WTC11 (cell line): ENCODE data around the gene MRTFA. TPM values are rescaled to one million over a fixed set of nuclear protein-coding genes. Genes with fewer than 3 reads are reported as not detected.
A peak's percentile ranks its signal among the peaks of the same experiment; 100 is the strongest.

Experiments
- ATAC-seq: fragments of 200-7000 bp; cut with Tn5 transposase; 2 replicates; pipeline ENCODE4 v1.10.0; 2021; ENCODE audit warnings: mild to moderate bottlenecking, moderate library complexity
- CTCF ChIA-PET: fragments of 300-600 bp; sonication (Branson Sonifier 250); formaldehyde crosslinking; loops from one replicate; lab custom pipeline; 2021; ENCODE audit warnings: antibody characterized with exemption; lab: Charles Lee
- POLR2A ChIA-PET: fragments of 350-600 bp; sonication (Branson Sonifier 250); formaldehyde crosslinking; loops from one replicate; lab custom pipeline; 2021; ENCODE audit warnings: antibody characterized with exemption; lab: Charles Lee
- DNase-seq: peaks from one replicate; pipeline ENCODE4 v3.0.0; 2021; ENCODE audit warnings: low spot score
- H3K27ac Mint-ChIP-seq: 2 replicates; pipeline ENCODE4 v1.8.0; 2021; ENCODE audit warnings: mixed read lengths
- H3K27me3 Mint-ChIP-seq: 2 replicates; pipeline ENCODE4 v1.8.0; 2021; ENCODE audit warnings: low read depth, mild to moderate bottlenecking, moderate library complexity, mixed read lengths
- H3K36me3 Mint-ChIP-seq: 2 replicates; pipeline ENCODE4 v1.8.0; 2021; ENCODE audit warnings: mixed read lengths
- H3K4me1 Mint-ChIP-seq: 2 replicates; pipeline ENCODE4 v1.8.0; 2022; ENCODE audit warnings: mixed read lengths
- H3K4me3 Mint-ChIP-seq: 2 replicates; pipeline ENCODE4 v1.8.0; 2021; ENCODE audit warnings: mild to moderate bottlenecking, moderate library complexity, mixed read lengths
- H3K9me3 Mint-ChIP-seq: 2 replicates; pipeline ENCODE4 v1.8.0; 2021; ENCODE audit warnings: mixed read lengths
- ELF4 ChIP-seq: sonication (generic); formaldehyde crosslinking; IDR thresholded peaks from 2 replicates; pipeline ENCODE4 v1.8.1; 2022; ENCODE audit warnings: low read depth, mild to moderate bottlenecking, moderate library complexity, missing genetic modification reagents
- FOXJ3 ChIP-seq: sonication (generic); formaldehyde crosslinking; IDR thresholded peaks from 2 replicates; pipeline ENCODE4 v1.9.0; 2021; ENCODE audit warnings: missing genetic modification reagents, mild to moderate bottlenecking, borderline replicate concordance
- IRF2 ChIP-seq: sonication (generic); formaldehyde crosslinking; IDR thresholded peaks from 2 replicates; pipeline ENCODE4 v1.8.0; 2022; ENCODE audit warnings: low read depth, missing genetic modification reagents, borderline replicate concordance
- MXD4 ChIP-seq: fragments of 250-450 bp; sonication (Bioruptor Pico); IDR thresholded peaks from 2 replicates; pipeline ENCODE4 v1.8.0; 2021; ENCODE audit warnings: mild to moderate bottlenecking, moderate library complexity, borderline replicate concordance
- RELA ChIP-seq: sonication (generic); formaldehyde crosslinking; IDR thresholded peaks from 2 replicates; pipeline ENCODE4 v1.8.1; 2022; ENCODE audit warnings: missing genetic modification reagents, mild to moderate bottlenecking, borderline replicate concordance
- RORB ChIP-seq: fragments of 250-450 bp; sonication (Bioruptor Pico); IDR thresholded peaks from 2 replicates; pipeline ENCODE4 v1.9.0; 2021; ENCODE audit warnings: mild to moderate bottlenecking
- SMAD3 ChIP-seq: sonication (generic); formaldehyde crosslinking; IDR thresholded peaks from 2 replicates; pipeline ENCODE4 v1.8.0; 2022; ENCODE audit warnings: missing genetic modification reagents, mild to moderate bottlenecking, borderline replicate concordance
- TEAD4 ChIP-seq: sonication (generic); formaldehyde crosslinking; IDR thresholded peaks from 2 replicates; pipeline ENCODE4 v1.8.0; 2022; ENCODE audit warnings: mild to moderate bottlenecking, missing genetic modification reagents
- ZBTB21 ChIP-seq: sonication (generic); formaldehyde crosslinking; IDR thresholded peaks from 2 replicates; pipeline ENCODE4 v1.8.1; 2023; ENCODE audit warnings: mild to moderate bottlenecking, missing genetic modification reagents, borderline replicate concordance
- ZNF121 ChIP-seq: sonication (generic); formaldehyde crosslinking; IDR thresholded peaks from 2 replicates; pipeline ENCODE4 v1.8.0; 2023; ENCODE audit warnings: missing genetic modification reagents
- ZNF232 ChIP-seq: sonication (generic); formaldehyde crosslinking; IDR thresholded peaks from 2 replicates; pipeline ENCODE4 v1.8.0; 2022; ENCODE audit warnings: mild to moderate bottlenecking, missing genetic modification reagents
- ZNF416 ChIP-seq: fragments of 250-450 bp; sonication (Bioruptor Pico); IDR thresholded peaks from 2 replicates; pipeline ENCODE4 v1.9.0; 2021; ENCODE audit warnings: mild to moderate bottlenecking, inconsistent platforms
- total RNA-seq: library from RNA; stranded (reverse); gene quantifications from 3 replicates; pipeline ENCODE4 v1.2.3, GENCODE V29; 2021
- TF ChIP-seq, protein P1 (sequence below): sonication (generic); formaldehyde crosslinking; IDR thresholded peaks from 2 replicates; pipeline ENCODE4 v1.8.1; 2023; ENCODE audit warnings: mild to moderate bottlenecking, missing genetic modification reagents
- TF ChIP-seq, protein P2 (sequence below): sonication (generic); formaldehyde crosslinking; conservative IDR thresholded peaks from 2 replicates; pipeline ENCODE4 v1.8.1; 2022; ENCODE audit warnings: mild to moderate bottlenecking, missing genetic modification reagents
- TF ChIP-seq, protein P3 (sequence below): sonication (generic); formaldehyde crosslinking; IDR thresholded peaks from 2 replicates; pipeline ENCODE4 v1.8.1; 2023; ENCODE audit warnings: mild to moderate bottlenecking, missing genetic modification reagents, moderate library complexity
- TF ChIP-seq, protein P4 (sequence below): sonication (generic); formaldehyde crosslinking; IDR thresholded peaks from 2 replicates; pipeline ENCODE4 v1.8.1; 2023; ENCODE audit warnings: mild to moderate bottlenecking, missing genetic modification reagents
- TF ChIP-seq, protein P5 (sequence below): fragments of 250-450 bp; sonication (Bioruptor Pico); IDR thresholded peaks from 2 replicates; pipeline ENCODE4 v1.9.0; 2021; ENCODE audit warnings: mild to moderate bottlenecking
- TF ChIP-seq, protein P6 (sequence below): sonication (generic); formaldehyde crosslinking; IDR thresholded peaks from 2 replicates; pipeline ENCODE4 v1.8.1; 2022; ENCODE audit warnings: mild to moderate bottlenecking, missing genetic modification reagents, moderate library complexity, borderline replicate concordance

MRTFA gene
- total RNA-seq, 1 experiment from 2014 or later: 48.4 TPM

DNA sequence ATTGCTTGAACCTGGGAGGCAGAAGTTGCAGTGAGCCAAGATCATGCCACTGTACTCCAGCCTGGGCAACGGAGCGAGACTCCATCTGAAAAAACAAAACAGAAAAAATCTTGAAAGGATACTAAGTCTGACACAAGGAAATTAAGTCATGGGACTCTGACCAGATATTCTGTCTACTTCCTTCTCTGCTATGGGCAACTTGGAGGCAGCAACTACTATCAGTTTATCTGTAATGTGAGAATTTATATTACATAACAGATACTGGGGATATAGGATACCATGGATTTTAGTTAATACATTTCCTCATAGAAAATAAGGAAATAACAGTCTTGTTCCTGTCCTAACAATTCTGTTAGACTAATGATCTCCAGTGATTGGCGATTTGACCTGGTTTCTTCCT, 267.7 kb downstream of the MRTFA start:
- Mint-ChIP-seq H3K9me3 (no peaks in the 10 kb centered on the region), H3K27me3 (no peaks in the 10 kb centered on the region), H3K4me1 (peaks cover 8% of the 10 kb centered on the region), H3K27ac (no peak overlapping the region), H3K36me3 (peaks cover 57% of the 10 kb centered on the region), H3K4me3 (no peak overlapping the region)
- ChIA-PET POLR2A (no interaction called here), CTCF (no interaction called here)
- no peak for DNase-seq
- ATAC-seq: no peak
- no peak for TF ChIP-seq ZNF121 (CRISPR knock-in tag)
- no peak for TF ChIP-seq ZNF232 (CRISPR knock-in tag)
- TF ChIP-seq ZBTB21 (CRISPR knock-in tag): no peak
- TF ChIP-seq, protein P1, sequence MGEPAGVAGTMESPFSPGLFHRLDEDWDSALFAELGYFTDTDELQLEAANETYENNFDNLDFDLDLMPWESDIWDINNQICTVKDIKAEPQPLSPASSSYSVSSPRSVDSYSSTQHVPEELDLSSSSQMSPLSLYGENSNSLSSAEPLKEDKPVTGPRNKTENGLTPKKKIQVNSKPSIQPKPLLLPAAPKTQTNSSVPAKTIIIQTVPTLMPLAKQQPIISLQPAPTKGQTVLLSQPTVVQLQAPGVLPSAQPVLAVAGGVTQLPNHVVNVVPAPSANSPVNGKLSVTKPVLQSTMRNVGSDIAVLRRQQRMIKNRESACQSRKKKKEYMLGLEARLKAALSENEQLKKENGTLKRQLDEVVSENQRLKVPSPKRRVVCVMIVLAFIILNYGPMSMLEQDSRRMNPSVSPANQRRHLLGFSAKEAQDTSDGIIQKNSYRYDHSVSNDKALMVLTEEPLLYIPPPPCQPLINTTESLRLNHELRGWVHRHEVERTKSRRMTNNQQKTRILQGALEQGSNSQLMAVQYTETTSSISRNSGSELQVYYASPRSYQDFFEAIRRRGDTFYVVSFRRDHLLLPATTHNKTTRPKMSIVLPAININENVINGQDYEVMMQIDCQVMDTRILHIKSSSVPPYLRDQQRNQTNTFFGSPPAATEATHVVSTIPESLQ (CRISPR knock-in tag): no peak
- no peak for TF ChIP-seq ZNF416 (CRISPR knock-in tag)
- no peak for TF ChIP-seq RORB
- TF ChIP-seq, protein P2, sequence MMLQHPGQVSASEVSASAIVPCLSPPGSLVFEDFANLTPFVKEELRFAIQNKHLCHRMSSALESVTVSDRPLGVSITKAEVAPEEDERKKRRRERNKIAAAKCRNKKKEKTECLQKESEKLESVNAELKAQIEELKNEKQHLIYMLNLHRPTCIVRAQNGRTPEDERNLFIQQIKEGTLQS (CRISPR knock-in tag): no peak
- no peak for TF ChIP-seq TEAD4 (CRISPR knock-in tag)

DNA sequence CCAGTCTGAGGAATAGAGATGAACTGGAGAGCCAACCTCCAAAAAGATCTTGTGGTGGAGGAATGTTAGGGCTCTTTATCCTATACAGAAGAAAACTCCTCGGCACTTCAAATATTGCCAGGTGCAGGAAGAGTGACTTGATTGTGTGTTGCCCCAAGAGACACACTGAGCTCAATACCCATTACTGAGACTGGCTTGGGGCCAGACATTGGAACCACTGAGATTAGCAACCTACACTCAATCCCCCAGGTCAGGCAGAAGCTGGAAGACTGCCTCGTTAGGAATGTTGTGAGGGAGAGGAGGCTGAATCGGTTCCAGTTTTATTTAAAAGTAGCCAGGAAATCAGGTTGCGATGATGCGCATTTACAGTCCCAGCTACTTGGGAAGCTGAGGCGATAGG, 268.5 kb downstream of the MRTFA start:
- peaks cover 8% of the 10 kb centered on the region for H3K4me1 Mint-ChIP-seq
- no peaks in the 10 kb centered on the region for H3K27me3 Mint-ChIP-seq
- DNase-seq: no peak
- ChIA-PET POLR2A (no interaction called here), CTCF (no interaction called here)
- peak overlapping the region; percentile 24; the same call in 1 of the 2 replicates for H3K27ac Mint-ChIP-seq
- peaks cover 60% of the 10 kb centered on the region for H3K36me3 Mint-ChIP-seq
- no peaks in the 10 kb centered on the region for H3K9me3 Mint-ChIP-seq
- H3K4me3 Mint-ChIP-seq: no peak overlapping the region
- ATAC-seq: no peak
- TF ChIP-seq ZNF416 (CRISPR knock-in tag) (no peak), ZNF121 (CRISPR knock-in tag) (no peak), RELA (CRISPR knock-in tag) (no peak), FOXJ3 (CRISPR knock-in tag) (no peak), SMAD3 (CRISPR knock-in tag) (no peak), MXD4 (no peak), IRF2 (no peak), ELF4 (no peak)
- TF ChIP-seq, protein P3, sequence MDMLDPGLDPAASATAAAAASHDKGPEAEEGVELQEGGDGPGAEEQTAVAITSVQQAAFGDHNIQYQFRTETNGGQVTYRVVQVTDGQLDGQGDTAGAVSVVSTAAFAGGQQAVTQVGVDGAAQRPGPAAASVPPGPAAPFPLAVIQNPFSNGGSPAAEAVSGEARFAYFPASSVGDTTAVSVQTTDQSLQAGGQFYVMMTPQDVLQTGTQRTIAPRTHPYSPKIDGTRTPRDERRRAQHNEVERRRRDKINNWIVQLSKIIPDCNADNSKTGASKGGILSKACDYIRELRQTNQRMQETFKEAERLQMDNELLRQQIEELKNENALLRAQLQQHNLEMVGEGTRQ: no peak
- TF ChIP-seq, protein P4, sequence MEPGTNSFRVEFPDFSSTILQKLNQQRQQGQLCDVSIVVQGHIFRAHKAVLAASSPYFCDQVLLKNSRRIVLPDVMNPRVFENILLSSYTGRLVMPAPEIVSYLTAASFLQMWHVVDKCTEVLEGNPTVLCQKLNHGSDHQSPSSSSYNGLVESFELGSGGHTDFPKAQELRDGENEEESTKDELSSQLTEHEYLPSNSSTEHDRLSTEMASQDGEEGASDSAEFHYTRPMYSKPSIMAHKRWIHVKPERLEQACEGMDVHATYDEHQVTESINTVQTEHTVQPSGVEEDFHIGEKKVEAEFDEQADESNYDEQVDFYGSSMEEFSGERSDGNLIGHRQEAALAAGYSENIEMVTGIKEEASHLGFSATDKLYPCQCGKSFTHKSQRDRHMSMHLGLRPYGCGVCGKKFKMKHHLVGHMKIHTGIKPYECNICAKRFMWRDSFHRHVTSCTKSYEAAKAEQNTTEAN (CRISPR knock-in tag): no peak
- TF ChIP-seq, protein P5, sequence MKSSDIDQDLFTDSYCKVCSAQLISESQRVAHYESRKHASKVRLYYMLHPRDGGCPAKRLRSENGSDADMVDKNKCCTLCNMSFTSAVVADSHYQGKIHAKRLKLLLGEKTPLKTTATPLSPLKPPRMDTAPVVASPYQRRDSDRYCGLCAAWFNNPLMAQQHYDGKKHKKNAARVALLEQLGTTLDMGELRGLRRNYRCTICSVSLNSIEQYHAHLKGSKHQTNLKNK (CRISPR knock-in tag): no peak
- TF ChIP-seq, protein P2 (CRISPR knock-in tag): no peak
- TF ChIP-seq, protein P6, sequence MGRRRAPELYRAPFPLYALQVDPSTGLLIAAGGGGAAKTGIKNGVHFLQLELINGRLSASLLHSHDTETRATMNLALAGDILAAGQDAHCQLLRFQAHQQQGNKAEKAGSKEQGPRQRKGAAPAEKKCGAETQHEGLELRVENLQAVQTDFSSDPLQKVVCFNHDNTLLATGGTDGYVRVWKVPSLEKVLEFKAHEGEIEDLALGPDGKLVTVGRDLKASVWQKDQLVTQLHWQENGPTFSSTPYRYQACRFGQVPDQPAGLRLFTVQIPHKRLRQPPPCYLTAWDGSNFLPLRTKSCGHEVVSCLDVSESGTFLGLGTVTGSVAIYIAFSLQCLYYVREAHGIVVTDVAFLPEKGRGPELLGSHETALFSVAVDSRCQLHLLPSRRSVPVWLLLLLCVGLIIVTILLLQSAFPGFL: no peak
